AG04450 (cell line): ENCODE measurements around the gene UBAP2L. TPM values are rescaled to one million over a fixed set of nuclear protein-coding genes. Genes with fewer than 3 reads are reported as not detected.

Experiments
- CTCF ChIA-PET: fragments of 300-600, 350-600 bp; formaldehyde crosslinking; extraction: SDS; loops from one replicate; lab custom pipeline; 2022; ENCODE audit warnings: antibody characterized with exemption, inconsistent platforms; lab: Charles Lee
- POLR2A ChIA-PET: fragments of 350-600 bp; formaldehyde crosslinking; extraction: SDS; loops from one replicate; lab custom pipeline; 2021; ENCODE audit warnings: antibody characterized with exemption, inconsistent platforms; lab: Yijun Ruan, JAX
- DNase-seq: peaks from one replicate; pipeline ENCODE4 v3.0.0-alpha.2; 2011; ENCODE audit warnings: low read depth, low spot score
- H3K27ac ChIP-seq: one replicate; pipeline ENCODE4 v1.5.1; 2012; ENCODE audit warnings: low read depth, low read length, control low read depth
- H3K27me3 ChIP-seq: one replicate; pipeline ENCODE4 v1.6.0; 2012; ENCODE audit warnings: low read length; ENCODE audit not compliant: control insufficient read depth, insufficient read depth
- H3K4me3 ChIP-seq: 2 replicates; pipeline ENCODE4 v1.5.1; 2011; ENCODE audit warnings: mild to moderate bottlenecking, low read depth, low read length, control low read depth
- H3K9me3 ChIP-seq: 2 replicates; pipeline ENCODE4 v1.5.1; 2012; ENCODE audit warnings: low read length; ENCODE audit not compliant: control insufficient read depth, insufficient read depth
- polyA plus RNA-seq: library from polyadenylated mRNA; depleted of rRNA; stranded (reverse); fragments of >200 nt; gene quantifications from 2 replicates; pipeline ENCODE4 v1.2.3, GENCODE V29; 2011
- TF ChIP-seq, protein P1 (sequence below): IDR thresholded peaks from 2 replicates; pipeline ENCODE4 v1.5.1; 2011; ENCODE audit warnings: low read depth, low read length, control low read depth, inconsistent platforms

Gene UBAP2L
- polyA plus RNA-seq, 1 experiment = 173 TPM

DNA sequence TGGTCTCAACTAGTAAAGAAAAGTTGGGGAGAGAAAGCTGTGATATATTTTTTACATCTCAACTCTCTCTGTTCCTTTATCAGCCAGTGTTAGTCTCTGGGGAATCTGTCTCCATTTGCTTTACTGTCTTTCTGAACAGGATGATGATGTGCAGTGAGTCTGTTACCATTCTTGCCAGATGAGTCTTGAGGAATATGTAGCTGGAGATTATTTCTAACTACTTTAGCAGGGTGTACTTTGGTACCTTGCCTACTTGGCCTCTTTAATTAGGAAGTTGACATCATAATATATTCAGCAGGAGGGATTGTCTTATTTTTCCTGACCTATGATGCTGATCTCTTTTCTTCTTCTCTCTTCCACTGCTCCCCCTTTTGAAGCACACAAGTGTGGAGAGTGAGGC lies 35.9 kb downstream of the UBAP2L start:
- DNase-seq = no peak
- ChIA-PET POLR2A (no interaction called here), CTCF (no interaction called here)
- Histone ChIP-seq H3K27me3 (no peaks in the 10 kb centered on the region), H3K9me3 (no peaks in the 10 kb centered on the region), H3K27ac (no peak overlapping the region), H3K4me3 (no peak overlapping the region)
- TF ChIP-seq, protein P1, sequence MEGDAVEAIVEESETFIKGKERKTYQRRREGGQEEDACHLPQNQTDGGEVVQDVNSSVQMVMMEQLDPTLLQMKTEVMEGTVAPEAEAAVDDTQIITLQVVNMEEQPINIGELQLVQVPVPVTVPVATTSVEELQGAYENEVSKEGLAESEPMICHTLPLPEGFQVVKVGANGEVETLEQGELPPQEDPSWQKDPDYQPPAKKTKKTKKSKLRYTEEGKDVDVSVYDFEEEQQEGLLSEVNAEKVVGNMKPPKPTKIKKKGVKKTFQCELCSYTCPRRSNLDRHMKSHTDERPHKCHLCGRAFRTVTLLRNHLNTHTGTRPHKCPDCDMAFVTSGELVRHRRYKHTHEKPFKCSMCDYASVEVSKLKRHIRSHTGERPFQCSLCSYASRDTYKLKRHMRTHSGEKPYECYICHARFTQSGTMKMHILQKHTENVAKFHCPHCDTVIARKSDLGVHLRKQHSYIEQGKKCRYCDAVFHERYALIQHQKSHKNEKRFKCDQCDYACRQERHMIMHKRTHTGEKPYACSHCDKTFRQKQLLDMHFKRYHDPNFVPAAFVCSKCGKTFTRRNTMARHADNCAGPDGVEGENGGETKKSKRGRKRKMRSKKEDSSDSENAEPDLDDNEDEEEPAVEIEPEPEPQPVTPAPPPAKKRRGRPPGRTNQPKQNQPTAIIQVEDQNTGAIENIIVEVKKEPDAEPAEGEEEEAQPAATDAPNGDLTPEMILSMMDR = no peak

DNA sequence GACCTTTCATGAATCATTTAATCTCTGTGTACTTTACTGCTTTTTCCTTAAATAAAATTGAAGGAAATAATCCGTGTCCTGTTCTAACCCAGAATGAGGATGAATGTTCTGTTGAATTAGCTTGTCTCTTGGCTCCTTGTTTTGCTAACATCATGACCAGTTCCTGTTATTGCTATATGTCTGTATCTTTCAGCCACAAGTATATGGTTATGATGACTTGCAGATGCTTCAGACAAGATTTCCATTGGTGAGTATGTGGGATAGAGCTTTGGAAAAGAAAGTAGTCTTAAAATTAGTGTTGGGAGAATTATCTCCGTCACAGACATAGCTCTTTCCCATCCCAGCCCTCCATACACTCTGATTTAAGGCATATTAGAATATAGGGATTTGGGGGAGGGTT lies 38.0 kb downstream of the UBAP2L start:
- H3K9me3 ChIP-seq = no peaks in the 10 kb centered on the region
- TF ChIP-seq, protein P1 = no peak
- ChIA-PET CTCF (interaction anchor here (1.3 kb wide), 1 partner anchor 13 kb away, joined by 3 read pairs; the partner anchor contains the start of gene HAX1), POLR2A (no interaction called here)
- H3K27ac ChIP-seq = no peak overlapping the region
- H3K4me3 ChIP-seq = no peak overlapping the region
- H3K27me3 ChIP-seq = no peaks in the 10 kb centered on the region
- DNase-seq = no peak

- ChIA-PET CTCF (interaction anchor here (1.3 kb wide), 1 partner anchor 12 kb away, joined by 3 read pairs; the partner anchor contains the start of gene HAX1), POLR2A (interaction anchor here (0.6 kb wide), 1 partner anchor 330 kb away, joined by 10 read pairs; no protein-coding TSS in a partner anchor)
- Histone ChIP-seq H3K4me3 (no peak overlapping the region), H3K27me3 (no peaks in the 10 kb centered on the region), H3K9me3 (no peaks in the 10 kb centered on the region), H3K27ac (no peak overlapping the region)
- TF ChIP-seq, protein P1 = no peak
- DNase-seq = no peak
These were observed 39.4 kb downstream of the UBAP2L start for GRCh38 chr1:154260127-154260526.

DNA sequence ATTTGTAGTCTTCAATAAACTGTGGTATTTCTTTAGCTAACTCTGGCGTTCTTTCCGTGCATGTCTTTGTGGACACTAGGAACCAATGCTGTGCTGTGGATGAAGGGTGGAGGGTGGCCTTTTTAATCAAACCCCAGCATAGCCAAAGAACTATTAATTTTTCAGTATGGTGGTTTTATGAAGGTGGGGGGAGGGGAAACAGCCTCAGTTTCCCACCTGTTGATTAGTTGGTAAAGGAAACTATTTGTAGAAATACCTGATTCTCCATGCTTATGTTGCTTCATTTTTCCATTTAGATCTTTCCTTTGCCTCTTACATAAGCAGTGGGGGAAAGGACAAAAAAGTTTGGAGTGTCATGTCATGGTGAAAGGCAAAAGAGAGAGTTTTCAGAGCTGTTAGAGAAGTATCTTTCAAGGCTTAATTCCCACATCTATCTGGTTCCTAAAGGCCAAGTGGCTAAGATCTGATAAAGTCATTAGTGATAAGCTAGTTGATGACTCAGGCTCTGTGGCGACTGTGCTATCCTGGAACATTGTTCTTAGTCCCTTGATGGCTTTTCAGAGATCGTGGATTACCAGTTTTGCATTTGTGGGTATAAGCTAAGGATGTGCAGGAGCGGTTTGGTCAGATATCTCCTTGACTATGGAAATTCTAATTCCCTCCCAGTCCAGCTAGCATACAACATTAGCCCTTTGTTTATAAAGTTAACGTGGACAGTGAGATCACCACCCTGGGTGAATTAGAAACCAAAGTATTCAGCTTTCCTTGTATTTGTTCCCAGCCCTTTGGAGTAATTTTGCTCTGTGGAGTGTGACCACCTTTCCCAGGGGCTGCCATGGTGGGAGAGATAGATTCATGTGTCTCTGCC lies 42.9 kb downstream of the UBAP2L start:
- CTCF ChIA-PET = interaction anchor here (1.0 to 1.6 kb wide), 3 partner anchors 8 to 283 kb away, joined by 3 to 10 read pairs (median 5); partner anchors contain the start of gene HAX1
- Histone ChIP-seq H3K9me3 (no peaks in the 10 kb centered on the region), H3K4me3 (no peak overlapping the region), H3K27ac (peak overlapping the region; percentile 39), H3K27me3 (no peaks in the 10 kb centered on the region)
- POLR2A ChIA-PET = no interaction called here
- DNase-seq = no peak
- TF ChIP-seq, protein P1 = no peak

DNA sequence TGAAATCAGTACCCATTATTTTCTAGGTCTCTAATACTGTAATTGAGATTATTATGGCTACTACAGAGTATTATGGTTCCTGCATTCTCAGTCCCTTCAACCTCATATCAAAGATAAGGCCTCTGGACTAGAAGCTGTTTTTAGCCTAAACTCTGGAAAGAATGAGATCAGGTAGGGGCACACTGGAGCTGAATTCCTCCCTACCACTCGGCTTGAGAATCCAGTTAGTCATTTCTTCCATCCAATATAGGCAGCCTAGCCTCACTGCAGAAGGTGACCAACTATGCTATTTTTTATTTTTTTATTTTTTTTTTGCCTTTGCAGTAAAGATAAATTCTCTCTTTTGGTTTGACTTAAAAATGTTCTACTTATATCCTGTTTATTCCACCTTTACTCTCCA lies 43.7 kb downstream of the UBAP2L start:
- ChIA-PET CTCF (interaction anchor here (1.2 to 1.6 kb wide), 2 partner anchors 7 to 71 kb away, joined by 5 to 10 read pairs; partner anchors contain the start of gene HAX1), POLR2A (interaction anchor here (0.6 kb wide), 1 partner anchor 341 kb away, joined by 3 read pairs; no protein-coding TSS in a partner anchor)
- no peak overlapping the region for H3K27ac ChIP-seq
- TF ChIP-seq, protein P1 = no peak
- H3K27me3 ChIP-seq = no peaks in the 10 kb centered on the region
- no peak for DNase-seq
- H3K9me3 ChIP-seq = no peaks in the 10 kb centered on the region
- no peak overlapping the region for H3K4me3 ChIP-seq
